K562 (cell line): ENCODE data around the gene POP5. TPM values are rescaled to one million over a fixed set of nuclear protein-coding genes. Genes with fewer than 3 reads are reported as not detected.

Source experiments
- ASH1L ChIP-seq: fragments of 450-650 bp; IDR thresholded peaks from 2 replicates; pipeline ENCODE4 v1.6.1; 2018; ENCODE audit warnings: borderline replicate concordance, mild to moderate bottlenecking, low read depth; ENCODE audit not compliant: partially characterized antibody
- CGGBP1 ChIP-seq: fragments of 250-450 bp; sonication (Bioruptor Pico); IDR thresholded peaks from 2 replicates; pipeline ENCODE4 v1.9.0; 2021; ENCODE audit warnings: mild to moderate bottlenecking
- CXXC5 ChIP-seq: fragments of 250-450 bp; sonication (Bioruptor Pico); IDR thresholded peaks from 2 replicates; pipeline ENCODE4 v1.8.0; 2022; ENCODE audit warnings: inconsistent platforms, mild to moderate bottlenecking, moderate library complexity
- FOXK2 ChIP-seq, 2 experiments: fragments of 450-650 bp; IDR thresholded peaks in 1 of 2; conservative IDR thresholded peaks in 1 of 2; 2 replicates each; pipeline ENCODE4 v1.6.1; 2016; ENCODE audit warnings: low read depth in 2 of 2, mild to moderate bottlenecking in 1 of 2
- GTF2F1 ChIP-seq: IDR thresholded peaks from 2 replicates; pipeline ENCODE4 v1.6.1; 2011; ENCODE audit warnings: low read depth, low read length, improper control_type of control experiment
- HCFC1 ChIP-seq: IDR thresholded peaks from 2 replicates; pipeline ENCODE4 v1.6.1; 2012; ENCODE audit warnings: low read depth, low read length, improper control_type of control experiment
- HNRNPH1 ChIP-seq: fragments of 200-400 bp; formaldehyde crosslinking; optimal IDR thresholded peaks from 2 replicates; pipeline ENCODE3; 2017; ENCODE audit warnings: low read depth, mild to moderate bottlenecking, low read length, moderate library complexity
- IRF9 ChIP-seq: fragments of 450-650 bp; IDR thresholded peaks from 2 replicates; pipeline ENCODE4 v1.6.1; 2016; ENCODE audit warnings: missing biosample characterization, missing genetic modification characterization
- MYBL2 ChIP-seq, 2 experiments: fragments of 450-650 bp in 1 of 2; sonication (generic) in 1 of 2; formaldehyde crosslinking in 1 of 2; IDR thresholded peaks; 2 replicates each; pipeline versions ENCODE4 v1.6.1 to v1.8.1; 2017 to 2022; ENCODE audit warnings: borderline replicate concordance in 1 of 2, inconsistent platforms in 1 of 2, low read depth in 1 of 2, mild to moderate bottlenecking in 1 of 2, missing genetic modification reagents in 1 of 2, moderate library complexity in 1 of 2
- NCOA1 ChIP-seq: fragments of 450-650 bp; IDR thresholded peaks from 2 replicates; pipeline ENCODE4 v1.6.1; 2016; ENCODE audit warnings: low read depth
- RUNX1 ChIP-seq: sonication (generic); IDR thresholded peaks from 2 replicates; pipeline ENCODE4 v1.6.1; 2016; ENCODE audit warnings: antibody characterized with exemption, low read depth
- TBP ChIP-seq: optimal IDR thresholded peaks from 2 replicates; pipeline ENCODE3; 2011; ENCODE audit warnings: low read depth, low read length, improper control_type of control experiment
- TCF7L2 ChIP-seq: fragments of 150-350 bp; IDR thresholded peaks from 2 replicates; pipeline ENCODE4 v1.6.1; 2016; ENCODE audit warnings: low read depth, mild to moderate bottlenecking, low read length, moderate library complexity
- YY1 ChIP-seq, 3 experiments: IDR thresholded peaks; 2 replicates each; pipeline ENCODE4 v1.6.1; 2011; ENCODE audit warnings: low read length in 2 of 3, mild to moderate bottlenecking in 2 of 3, moderate library complexity in 2 of 3, borderline replicate concordance in 1 of 3, control low read depth in 1 of 3, low read depth in 1 of 3; ENCODE audit not compliant: insufficient read depth in 3 of 3, insufficient replicate concordance in 2 of 3, control insufficient read depth in 1 of 3, insufficient read length in 1 of 3; ENCODE audit errors: extremely low read depth in 1 of 3
- ZBTB34 ChIP-seq: fragments of 250-450 bp; sonication (Bioruptor Pico); IDR thresholded peaks from 2 replicates; pipeline ENCODE4 v1.8.0; 2021; ENCODE audit warnings: mild to moderate bottlenecking, moderate library complexity
- ZKSCAN1 ChIP-seq: fragments of 150-350 bp; IDR thresholded peaks from 2 replicates; pipeline ENCODE4 v1.6.1; 2016; ENCODE audit warnings: low read depth, low read length
- ZNF143 ChIP-seq: sonication (generic); formaldehyde crosslinking; IDR thresholded peaks from 2 replicates; pipeline ENCODE4 v1.9.0; 2022; ENCODE audit warnings: mild to moderate bottlenecking, missing genetic modification reagents
- ZNF239 ChIP-seq: fragments of 250-450 bp; sonication (Bioruptor Pico); IDR thresholded peaks from 2 replicates; pipeline ENCODE4 v1.4.0; 2020; ENCODE audit warnings: mild to moderate bottlenecking
- ZNF639 ChIP-seq, 2 experiments: fragments of 200-800 bp in 1 of 2; sonication (Bioruptor generic) in 1 of 2; sonication (generic) in 1 of 2; formaldehyde crosslinking in 1 of 2; IDR thresholded peaks in 1 of 2; conservative IDR thresholded peaks in 1 of 2; 2 replicates each; pipeline versions ENCODE4 v1.5.0 to v1.6.1; 2016 to 2020; ENCODE audit warnings: missing compliant biosample characterization in 1 of 2, missing genetic modification characterization in 1 of 2, missing genetic modification reagents in 1 of 2
- polyA plus RNA-seq, 8 experiments: library from polyadenylated mRNA; depleted of rRNA in 4 of 8; stranded (reverse) in 5 of 8; unstranded in 3 of 8; fragments of >200 nt; fragmentation: Nextera tagmentation in 2 of 8; fragmentation: Illumina TruSeq in 1 of 8; extraction: Ambion mirVana in 2 of 8; extraction: Trizol in 1 of 8; gene quantifications; 2 replicates each; pipeline versions ENCODE4 v1.2.1 to v1.2.3, GENCODE V29; 2011 to 2014; ENCODE audit warnings: inconsistent platforms in 1 of 8, missing spikeins in 1 of 8
- total RNA-seq, 7 experiments: library from RNA; depleted of rRNA in 6 of 7; stranded (reverse); fragments of >200 nt in 6 of 7; fragmentation: Illumina TruSeq in 2 of 7; extraction: Trizol in 2 of 7; gene quantifications; 2 replicates each; pipeline versions ENCODE4 v1.2.1 to v1.2.3, GENCODE V29; 2011 to 2021; ENCODE audit warnings: low replicate concordance in 1 of 7

Gene POP5
- total and polyA plus RNA-seq, 9 of the 15 experiments (the other 6 are each of a cell fraction or from before 2014, with no cell fraction given) = 57.5 to 253 (median 73.8) TPM

- TF ChIP-seq YY1 (IDR thresholded peaks at IDR 0.05; ENCODE audit: borderline replicate concordance in 1 of 3, control insufficient read depth in 1 of 3, extremely low read depth in 1 of 3, insufficient read depth in 3 of 3, insufficient read length in 1 of 3, insufficient replicate concordance in 2 of 3, low read depth in 1 of 3, low read length in 2 of 3) (peak; percentile 39 to 91 (median 85)), NCOA1 (no peak), CXXC5 (CRISPR knock-in tag) (peak; percentile 34; the same call in 1 of the 2 replicates), HNRNPH1 (no peak), ZKSCAN1 (no peak), RUNX1 (no peak), TBP (peak; percentile 98), IRF9 (no peak), HCFC1 (peak; percentile 89), CGGBP1 (CRISPR knock-in tag) (0 out of 2 replicates have a peak, but pooled peaks have one; percentile 23), ASH1L (peak; percentile 69), GTF2F1 (no peak; the same call in 1 of the 2 replicates), ZBTB34 (CRISPR knock-in tag) (no peak), FOXK2 (conservative IDR thresholded peaks at IDR 0.05 in 1 of 2, IDR thresholded peaks at IDR 0.05 in 1 of 2; ENCODE audit: low read depth in 2 of 2) (peak; percentile 66 to 75; a peak in 3 of 4 replicates), ZNF143 (CRISPR knock-in tag) (peak; percentile 83), ZNF639 (CRISPR knock-in tag; conservative IDR thresholded peaks at IDR 0.05 in 1 of 2, IDR thresholded peaks at IDR 0.05 in 1 of 2) (no peak; a peak in 1 of 4 replicates), MYBL2 (IDR thresholded peaks at IDR 0.05; ENCODE audit: low read depth) (no peak), MYBL2 (CRISPR knock-in tag; IDR thresholded peaks at IDR 0.05; ENCODE audit: borderline replicate concordance) (no peak), ZNF239 (CRISPR knock-in tag) (no peak), TCF7L2 (no peak)
Observed at GRCh38 chr12:120534203-120534702, 46.9 kb downstream of the POP5 start, which contains the start of gene RNF10 (continued).
